Activated CD4-positive, alpha-beta T cell treated with anti-CD3 and anti-CD28 coated beads, Interleukin-10, Interleukin-2, amounts not matched to agents 100 ng/mL and 50 ng/mL, durations not matched to agents 16 hours and 8 hours (primary cell): ENCODE data around the gene KLF8.
A peak's percentile ranks its signal among the peaks of the same experiment; 100 is the strongest.
"Not testable (repeated sequence)": the region's sequence is repeated elsewhere in the genome, so short reads cannot be mapped to it uniquely, and the experiment has no call there.

Source experiments
- DNase-seq: peaks from one replicate; pipeline ENCODE4 v3.0.0-alpha.2; 2020

KLF8 gene

GRCh38 chrX:56232221-56233082, at the start of gene KLF8:
Gene KLF8, plus strand, starts transcription at chrX:56232356. Its CDS starts 979 bp downstream, at chrX:56233335.
- DNase-seq, result peak; percentile 45

DNA sequence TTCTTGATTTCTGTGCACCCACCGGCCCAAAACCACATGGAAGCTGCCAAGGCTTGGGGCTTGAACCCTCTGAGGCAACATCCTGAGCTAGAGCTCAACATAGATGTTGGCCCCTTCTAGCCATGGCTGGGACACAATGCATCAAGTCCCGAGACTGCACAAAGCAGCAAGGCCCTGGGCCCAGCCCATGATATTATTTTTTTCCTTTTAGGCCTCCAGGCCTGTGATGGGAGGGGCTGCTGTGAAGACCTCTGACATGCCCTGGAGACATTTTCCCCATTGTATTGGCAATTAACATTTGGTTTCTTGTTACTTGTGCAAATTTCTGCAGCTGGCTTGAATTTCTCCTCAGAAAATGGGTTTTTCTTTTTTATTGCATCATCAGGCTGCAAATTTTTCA, 25.2 kb upstream of the KLF8 start:
- not testable (repeated sequence) for DNase-seq

- no peak for DNase-seq
Observed at GRCh38 chrX:56211701-56212100, 20.5 kb upstream of the KLF8 start.

DNA sequence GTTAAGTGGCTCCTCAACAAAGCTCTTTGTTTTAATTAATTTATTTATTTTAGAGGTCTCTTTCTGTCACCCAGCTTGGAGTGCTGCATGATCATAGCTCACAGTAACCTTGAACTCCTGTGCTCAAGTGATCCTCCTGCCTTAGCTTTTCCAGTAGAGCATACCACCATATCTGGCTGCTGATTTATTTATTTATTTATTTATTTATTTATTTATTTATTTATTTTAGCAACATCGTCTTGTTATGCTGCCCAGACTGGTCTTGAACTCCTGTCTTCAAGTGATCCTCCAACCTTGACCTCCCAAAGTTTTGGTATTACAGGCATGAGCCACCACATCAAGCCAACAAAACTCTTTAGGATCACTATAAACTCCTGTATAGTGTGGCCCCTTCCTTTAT, 15.8 kb upstream of the KLF8 start:
- no peak for DNase-seq

DNA sequence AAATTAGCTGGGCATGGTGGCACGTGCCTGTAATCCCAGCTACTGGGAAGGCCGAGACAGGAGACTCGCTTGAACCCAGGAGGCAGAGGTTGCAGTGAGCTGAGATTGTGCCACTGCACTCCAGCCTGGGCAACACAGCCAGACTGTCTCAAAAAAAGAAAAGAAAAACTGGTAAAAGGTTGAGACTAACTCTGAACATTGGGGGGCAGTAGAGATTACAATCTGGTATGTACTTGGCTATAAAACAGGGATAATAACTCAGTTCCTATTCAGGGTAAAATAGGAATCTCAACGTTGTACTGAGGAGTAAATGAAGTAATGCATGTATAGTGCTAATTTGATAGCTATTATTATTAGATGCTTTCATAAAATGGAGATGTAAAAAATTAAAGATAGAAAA, 12.5 kb upstream of the KLF8 start:
- peak; percentile 4 for DNase-seq

GRCh38 chrX:56221101-56221500, 11.1 kb upstream of the KLF8 start:
- DNase-seq, result no peak

- no peak for DNase-seq
Observed at GRCh38 chrX:56222473-56223000, 9.6 kb upstream of the KLF8 start.

GRCh38 chrX:56226980-56227379, 5.2 kb upstream of the KLF8 start:
- DNase-seq, result no peak

DNA sequence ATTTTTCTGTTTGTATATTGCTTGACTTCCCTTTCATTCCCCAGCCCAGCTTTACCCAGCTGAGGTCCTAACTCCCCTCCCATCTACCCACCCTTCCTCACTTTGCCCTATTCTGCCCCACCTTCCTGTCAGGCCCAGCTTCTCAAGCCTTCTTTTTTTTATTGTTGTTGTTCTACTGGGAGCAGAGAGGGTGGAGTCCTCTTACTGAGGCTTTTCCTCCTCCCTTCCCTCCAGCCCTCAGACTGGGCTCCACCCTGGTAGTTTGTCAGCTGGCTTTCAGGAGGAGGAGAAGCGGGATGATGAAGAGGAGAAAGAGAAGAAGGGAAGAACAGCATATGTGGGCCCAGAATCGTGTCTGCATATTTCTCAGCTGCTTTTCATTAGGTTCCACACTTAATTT, 3.2 kb upstream of the KLF8 start:
- DNase-seq, result no peak

- DNase-seq, result no peak
Observed at GRCh38 chrX:56231537-56232090, 542 bp upstream of the KLF8 start.

- DNase-seq, result no peak
Observed at GRCh38 chrX:56233100-56233499, 944 bp downstream of the KLF8 start.

DNA sequence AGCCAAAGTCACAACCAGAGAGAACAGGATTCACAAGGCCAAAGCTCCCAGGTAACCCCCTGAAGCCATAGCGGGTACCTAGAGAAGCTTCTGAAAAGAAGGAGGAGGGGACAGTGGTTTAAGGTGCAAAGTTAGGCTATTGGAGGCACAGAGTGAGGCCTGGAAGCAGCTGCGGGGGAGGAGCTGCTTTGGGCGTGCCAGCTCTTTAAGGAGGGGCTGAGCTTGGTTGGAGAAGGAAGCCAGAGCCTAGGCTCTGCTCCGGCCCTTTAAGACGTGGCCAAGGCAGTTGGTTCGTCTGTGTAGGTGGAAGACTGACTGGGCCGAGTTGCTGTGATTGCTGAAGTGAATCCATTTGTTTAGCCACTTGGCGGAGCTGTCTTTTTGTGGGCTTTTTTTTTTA, 1.5 kb downstream of the KLF8 start:
- peak; percentile 24 for DNase-seq

DNA sequence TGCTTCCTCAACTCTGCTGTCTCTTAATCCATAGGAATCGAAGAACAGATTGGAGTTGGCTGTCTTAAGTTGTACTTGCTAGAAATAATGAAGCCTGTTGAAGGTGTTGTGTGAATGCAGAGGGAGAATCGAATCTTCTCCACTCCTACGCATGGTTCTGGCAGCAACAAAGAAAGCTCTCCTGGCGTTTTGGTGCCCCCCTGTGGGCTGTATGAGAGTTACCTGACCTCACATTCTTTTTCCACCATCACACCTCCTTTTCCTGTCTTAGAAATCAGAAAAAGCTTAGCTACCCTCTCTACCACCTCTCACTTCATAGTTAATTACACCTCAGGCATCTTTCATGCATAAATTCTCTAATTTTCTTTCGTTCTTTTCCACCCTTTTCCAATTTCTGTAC, 16.3 kb downstream of the KLF8 start:
- DNase-seq, result peak; percentile 61

GRCh38 chrX:56253832-56254703, 21.9 kb downstream of the KLF8 start:
- DNase-seq, result no peak

DNA sequence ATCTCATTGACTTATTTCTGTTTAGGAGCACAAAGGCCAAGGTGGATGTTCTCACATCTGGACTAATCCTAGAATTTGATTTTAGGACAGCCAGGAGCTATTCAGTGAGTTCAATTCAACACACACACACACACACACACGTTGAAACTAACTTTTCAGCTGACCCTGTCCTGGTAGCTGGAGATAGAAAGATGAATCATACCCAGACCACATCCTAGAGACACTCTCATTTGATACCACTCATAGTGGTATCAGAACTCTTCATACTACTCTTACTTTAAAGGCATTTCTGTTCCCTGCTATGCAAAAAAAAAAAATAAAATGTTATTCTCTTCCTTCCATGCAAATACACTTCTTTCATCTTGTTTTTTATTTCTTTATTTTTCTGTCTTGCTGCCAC, 36.7 kb downstream of the KLF8 start:
- peak; percentile 46 for DNase-seq

DNA sequence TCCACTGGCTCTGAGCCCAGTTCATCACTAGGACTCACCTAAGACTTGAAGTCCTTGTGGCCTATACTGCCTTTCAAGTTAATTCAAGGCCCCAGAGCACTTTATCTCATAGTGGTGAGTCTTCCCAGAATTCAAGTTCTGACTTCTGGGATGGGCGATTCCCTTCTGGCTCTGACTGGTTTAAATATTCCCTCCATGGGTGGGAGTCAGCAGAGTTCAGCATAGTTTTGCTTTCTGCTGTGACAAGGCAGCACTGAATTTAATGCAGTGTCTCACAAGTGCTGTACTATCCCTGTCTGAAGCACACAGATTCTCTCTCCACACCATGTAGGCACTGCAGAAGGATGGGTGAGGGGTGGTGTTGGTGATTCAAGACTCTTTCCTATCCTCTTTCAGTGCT, 46.5 kb downstream of the KLF8 start:
- no peak for DNase-seq

DNA sequence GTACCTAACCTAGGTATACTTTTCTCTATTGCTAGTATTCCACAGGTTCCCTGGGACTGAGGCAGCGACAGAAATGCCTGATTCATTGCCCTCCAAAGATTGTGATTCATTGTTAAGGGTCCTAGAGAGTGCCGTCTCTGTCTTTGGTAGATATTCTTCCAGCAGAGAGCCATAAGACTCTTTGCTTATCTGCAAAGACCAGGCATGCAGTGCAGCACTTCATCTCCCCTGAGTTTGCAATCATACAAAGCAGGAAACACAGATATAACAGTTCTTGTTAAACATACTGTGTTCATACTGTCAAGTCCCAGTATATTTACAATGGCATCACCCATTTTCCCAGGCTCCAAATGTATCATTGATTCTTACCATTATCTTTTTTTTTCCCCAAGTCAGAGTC, 47.7 kb downstream of the KLF8 start:
- DNase-seq, result no peak

DNA sequence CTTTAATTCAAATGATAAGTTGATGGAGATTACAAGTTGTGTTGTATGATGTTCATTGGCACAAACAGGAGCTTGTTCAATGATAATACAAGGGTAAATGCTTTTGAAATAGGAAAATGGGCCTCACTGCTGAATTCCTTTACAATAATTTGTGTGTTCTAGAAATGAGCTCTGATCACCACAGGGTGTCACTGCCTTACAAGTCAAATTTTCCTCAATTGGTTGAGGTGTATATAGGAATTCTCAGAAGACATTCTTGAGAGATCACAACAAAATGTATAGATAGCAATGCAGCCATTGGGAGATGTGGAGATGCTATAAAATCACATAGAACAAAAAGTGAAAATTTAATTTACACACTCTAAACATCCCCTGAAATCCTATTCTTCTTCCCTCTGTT, 49.6 kb downstream of the KLF8 start:
- peak; percentile 28 for DNase-seq

DNA sequence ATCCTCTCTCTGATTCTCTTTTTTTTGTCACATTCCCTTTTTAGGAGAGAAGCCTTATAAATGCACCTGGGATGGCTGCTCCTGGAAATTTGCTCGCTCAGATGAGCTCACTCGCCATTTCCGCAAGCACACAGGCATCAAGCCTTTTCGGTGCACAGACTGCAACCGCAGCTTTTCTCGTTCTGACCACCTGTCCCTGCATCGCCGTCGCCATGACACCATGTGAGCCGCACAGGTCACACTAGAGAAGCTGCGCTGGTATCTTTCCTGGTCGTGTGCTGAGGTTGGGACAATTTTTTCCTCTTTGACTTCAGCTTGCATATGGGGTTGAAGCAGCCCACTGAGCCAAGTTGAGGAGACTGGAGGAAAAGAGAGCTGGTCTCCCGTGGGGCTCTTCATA, 52.1 kb downstream of the KLF8 start:
- DNase-seq, result no peak

DNA sequence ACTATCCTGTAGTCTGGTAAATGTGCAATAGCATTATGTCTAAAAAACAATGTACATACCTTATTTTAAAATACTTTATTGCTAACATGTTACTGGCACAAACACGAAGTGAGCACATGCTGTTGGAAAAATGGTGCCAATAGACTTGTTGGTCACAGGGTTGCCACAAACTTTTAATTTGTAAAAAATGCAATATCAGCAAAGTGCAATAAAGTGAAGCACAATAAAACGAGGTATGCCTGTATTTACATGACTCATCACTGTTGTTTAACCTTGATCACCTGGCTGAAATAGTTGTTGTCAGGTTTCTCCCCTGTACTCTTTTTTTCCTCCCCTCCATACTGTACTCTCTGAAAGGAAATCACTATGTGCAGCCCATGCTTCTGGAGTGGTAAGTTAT, 56.5 kb downstream of the KLF8 start:
- DNase-seq, result no peak

- DNase-seq, result peak; percentile 5
Observed at GRCh38 chrX:56289449-56289848, 57.3 kb downstream of the KLF8 start.

- DNase-seq, result no peak
Observed at GRCh38 chrX:56308726-56309125, 76.6 kb downstream of the KLF8 start.

DNA sequence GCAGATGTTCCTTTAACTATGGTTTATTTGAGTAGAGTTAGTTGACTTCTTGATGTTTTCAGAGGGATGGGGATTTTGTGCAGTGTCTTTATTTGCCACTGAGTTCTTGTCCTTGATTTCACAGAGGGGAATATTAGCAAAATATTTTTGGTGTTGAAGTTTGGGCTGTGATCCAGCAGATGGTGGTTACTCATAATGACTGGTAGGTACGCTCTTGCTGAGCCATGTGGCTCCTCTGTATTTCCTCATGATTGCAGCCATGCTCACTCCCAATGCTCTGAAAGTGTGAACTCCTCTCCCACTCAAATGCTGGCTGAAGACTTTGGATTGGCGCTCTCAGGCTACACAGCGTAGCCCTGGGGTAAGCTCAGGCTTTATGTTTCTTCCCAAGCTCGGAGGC, 77.7 kb downstream of the KLF8 start:
- no peak for DNase-seq

- DNase-seq, result no peak
Observed at GRCh38 chrX:56310581-56310980, 78.4 kb downstream of the KLF8 start.
